ENCODE results near the gene HCFC1.

Gene HCFC1

GRCh38 chrX:153911798-153912197 is 59.8 kb downstream of the HCFC1 start:
- Histone ChIP-seq H3K18ac (ENCODE audit: low read length) (no peak overlapping the region), H3K36me3 (ENCODE audit: control insufficient read depth in 1 of 2, insufficient read depth in 2 of 2, low read length in 2 of 2) (no peaks in the 10 kb centered on the region), H3K14ac (ENCODE audit: low read length) (no peak overlapping the region), H4K91ac (ENCODE audit: low read depth, low read length) (no peak overlapping the region), H3K9me3 (ENCODE audit: insufficient read depth, low read depth, low read length) (no peaks in the 10 kb centered on the region), H4K12ac (ENCODE audit: low read depth, low read length) (no peak overlapping the region), H3K4me2 (ENCODE audit: low read length) (no peak overlapping the region), H3K79me2 (ENCODE audit: control insufficient read depth, insufficient read depth, low read length, poor library complexity) (no peaks in the 10 kb centered on the region), H3K4ac (ENCODE audit: low read depth, low read length) (no peak overlapping the region), H2BK12ac (ENCODE audit: low read length) (no peak overlapping the region), H2BK5ac (ENCODE audit: low read depth, low read length, poor library complexity) (no peak overlapping the region), H3K9ac (ENCODE audit: low read length) (no peak overlapping the region), H3K27ac (ENCODE audit: low read depth, low read length) (no peak overlapping the region), H3K27me3 (ENCODE audit: insufficient read depth, low read length) (no peaks in the 10 kb centered on the region), H4K8ac (ENCODE audit: low read depth, low read length) (no peak overlapping the region), H3K79me1 (ENCODE audit: low read length) (no peaks in the 10 kb centered on the region), H2AK5ac (ENCODE audit: low read length) (no peak overlapping the region), H2BK120ac (ENCODE audit: insufficient read depth, low read length, poor library complexity) (no peak overlapping the region), H3K4me1 (ENCODE audit: control insufficient read depth in 1 of 2, insufficient read depth in 2 of 2, low read length in 2 of 2) (no peaks in the 10 kb centered on the region), H3K4me3 (ENCODE audit: low read depth, low read length) (no peak overlapping the region), H2AFZ (ENCODE audit: insufficient read depth, low read length, poor library complexity) (no peak overlapping the region), H3K23ac (ENCODE audit: low read length) (no peak overlapping the region)
- DNase-seq = no peak
- WGBS (ENCODE audit: extremely low coverage, insufficient coverage, insufficient read length) = no CpG with 5 or more reads among the region's 6 CpGs

DNA sequence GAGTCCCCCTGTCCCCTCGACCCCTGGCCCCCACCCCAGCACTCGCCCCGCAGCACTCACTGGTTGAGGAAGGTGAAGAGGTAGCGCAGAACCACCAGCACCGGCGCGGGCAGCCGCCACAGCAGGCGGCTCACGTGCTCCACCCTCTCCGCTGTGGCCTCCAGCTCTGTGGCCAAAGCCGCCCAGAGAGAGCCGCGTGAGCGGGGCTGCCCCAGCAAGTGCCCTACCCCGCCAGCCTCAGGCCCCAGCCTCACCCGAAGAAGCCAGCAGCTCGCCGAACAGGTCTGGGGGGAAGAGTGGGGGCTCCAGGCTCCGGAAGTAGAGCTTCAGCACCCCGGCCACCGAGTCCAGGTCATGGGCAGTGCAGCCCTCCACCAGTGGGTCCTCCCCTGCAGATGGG is 61.2 kb downstream of the HCFC1 start:
- Histone ChIP-seq H4K12ac (ENCODE audit: low read depth, low read length) (no peak overlapping the region), H3K27me3 (ENCODE audit: insufficient read depth, low read length) (no peaks in the 10 kb centered on the region), H3K4me1 (ENCODE audit: control insufficient read depth in 1 of 2, insufficient read depth in 2 of 2, low read length in 2 of 2) (no peaks in the 10 kb centered on the region), H3K9me3 (ENCODE audit: insufficient read depth, low read depth, low read length) (no peaks in the 10 kb centered on the region), H3K9ac (ENCODE audit: low read length) (no peak overlapping the region), H3K4ac (ENCODE audit: low read depth, low read length) (no peak overlapping the region), H3K23ac (ENCODE audit: low read length) (no peak overlapping the region), H3K4me3 (ENCODE audit: low read depth, low read length) (no peak overlapping the region), H3K14ac (ENCODE audit: low read length) (no peak overlapping the region), H3K79me1 (ENCODE audit: low read length) (no peaks in the 10 kb centered on the region), H3K36me3 (ENCODE audit: control insufficient read depth in 1 of 2, insufficient read depth in 2 of 2, low read length in 2 of 2) (no peaks in the 10 kb centered on the region), H2AFZ (ENCODE audit: insufficient read depth, low read length, poor library complexity) (no peak overlapping the region), H2BK12ac (ENCODE audit: low read length) (no peak overlapping the region), H3K18ac (ENCODE audit: low read length) (no peak overlapping the region), H3K79me2 (ENCODE audit: control insufficient read depth, insufficient read depth, low read length, poor library complexity) (no peaks in the 10 kb centered on the region), H4K8ac (ENCODE audit: low read depth, low read length) (no peak overlapping the region), H2BK120ac (ENCODE audit: insufficient read depth, low read length, poor library complexity) (no peak overlapping the region), H2BK5ac (ENCODE audit: low read depth, low read length, poor library complexity) (no peak overlapping the region), H2AK5ac (ENCODE audit: low read length) (no peak overlapping the region), H3K4me2 (ENCODE audit: low read length) (no peak overlapping the region), H4K91ac (ENCODE audit: low read depth, low read length) (no peak overlapping the region), H3K27ac (ENCODE audit: low read depth, low read length) (no peak overlapping the region)
- no peak for DNase-seq
- no CpG with 5 or more reads among the region's 22 CpGs for WGBS (ENCODE audit: extremely low coverage, insufficient coverage, insufficient read length)

DNA sequence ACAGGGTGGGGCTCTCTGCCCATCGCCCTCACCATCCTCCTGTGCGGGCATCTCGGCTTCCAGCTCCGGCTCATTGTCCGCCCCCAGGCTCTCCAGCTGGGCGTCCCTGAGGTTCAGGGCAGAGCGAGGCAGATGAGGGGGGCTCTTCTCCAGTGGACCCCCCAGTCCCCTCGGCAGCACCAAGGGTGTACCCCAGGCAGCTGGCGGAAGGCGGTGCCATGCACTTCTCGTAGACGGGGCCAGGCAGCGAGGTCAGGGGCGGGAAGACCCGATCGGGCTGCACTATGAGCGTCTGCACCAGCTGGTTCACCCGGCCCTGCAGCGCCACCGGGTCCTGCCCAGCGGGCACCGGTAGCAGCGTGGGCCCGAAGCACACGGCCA is 61.6 kb downstream of the HCFC1 start:
- Histone ChIP-seq H2AK5ac (ENCODE audit: low read length) (no peak overlapping the region), H3K79me2 (ENCODE audit: control insufficient read depth, insufficient read depth, low read length, poor library complexity) (no peaks in the 10 kb centered on the region), H3K9me3 (ENCODE audit: insufficient read depth, low read depth, low read length) (no peaks in the 10 kb centered on the region), H3K23ac (ENCODE audit: low read length) (no peak overlapping the region), H3K14ac (ENCODE audit: low read length) (no peak overlapping the region), H3K4me3 (ENCODE audit: low read depth, low read length) (no peak overlapping the region), H3K27me3 (ENCODE audit: insufficient read depth, low read length) (no peaks in the 10 kb centered on the region), H2BK5ac (ENCODE audit: low read depth, low read length, poor library complexity) (no peak overlapping the region), H4K8ac (ENCODE audit: low read depth, low read length) (no peak overlapping the region), H3K9ac (ENCODE audit: low read length) (no peak overlapping the region), H3K79me1 (ENCODE audit: low read length) (no peaks in the 10 kb centered on the region), H2BK120ac (ENCODE audit: insufficient read depth, low read length, poor library complexity) (no peak overlapping the region), H3K4me1 (ENCODE audit: control insufficient read depth in 1 of 2, insufficient read depth in 2 of 2, low read length in 2 of 2) (no peaks in the 10 kb centered on the region), H3K36me3 (ENCODE audit: control insufficient read depth in 1 of 2, insufficient read depth in 2 of 2, low read length in 2 of 2) (no peaks in the 10 kb centered on the region), H3K4me2 (ENCODE audit: low read length) (no peak overlapping the region), H3K18ac (ENCODE audit: low read length) (no peak overlapping the region), H4K91ac (ENCODE audit: low read depth, low read length) (no peak overlapping the region), H4K12ac (ENCODE audit: low read depth, low read length) (no peak overlapping the region), H3K27ac (ENCODE audit: low read depth, low read length) (no peak overlapping the region), H2AFZ (ENCODE audit: insufficient read depth, low read length, poor library complexity) (no peak overlapping the region), H3K4ac (ENCODE audit: low read depth, low read length) (no peak overlapping the region), H2BK12ac (ENCODE audit: low read length) (no peak overlapping the region)
- WGBS (ENCODE audit: extremely low coverage, insufficient coverage, insufficient read length) = no CpG with 5 or more reads among the region's 25 CpGs
- DNase-seq = no peak

GRCh38 chrX:153909024-153909979 is 62.3 kb downstream of the HCFC1 start:
- no peak overlapping the region for H3K14ac ChIP-seq (ENCODE audit: low read length)
- H4K91ac ChIP-seq (ENCODE audit: low read depth, low read length) = no peak overlapping the region
- peaks cover under 1 to 2% of the 10 kb centered on the region in 2 experiments for H3K4me1 ChIP-seq (ENCODE audit: control insufficient read depth in 1 of 2, insufficient read depth in 2 of 2, low read length in 2 of 2)
- no peak overlapping the region for H2BK120ac ChIP-seq (ENCODE audit: insufficient read depth, low read length, poor library complexity)
- H3K27ac ChIP-seq (ENCODE audit: low read depth, low read length) = no peak overlapping the region
- no peaks in the 10 kb centered on the region for H3K27me3 ChIP-seq (ENCODE audit: insufficient read depth, low read length)
- no peaks in the 10 kb centered on the region for H3K79me2 ChIP-seq (ENCODE audit: control insufficient read depth, insufficient read depth, low read length, poor library complexity)
- H4K8ac ChIP-seq (ENCODE audit: low read depth, low read length) = no peak overlapping the region
- H4K12ac ChIP-seq (ENCODE audit: low read depth, low read length) = no peak overlapping the region
- no peak overlapping the region for H3K4ac ChIP-seq (ENCODE audit: low read depth, low read length)
- no peak overlapping the region for H2AK5ac ChIP-seq (ENCODE audit: low read length)
- no peak overlapping the region for H2BK5ac ChIP-seq (ENCODE audit: low read depth, low read length, poor library complexity)
- H3K23ac ChIP-seq (ENCODE audit: low read length) = no peak overlapping the region
- no peaks in the 10 kb centered on the region for H3K79me1 ChIP-seq (ENCODE audit: low read length)
- H2BK12ac ChIP-seq (ENCODE audit: low read length) = no peak overlapping the region
- no peaks in the 10 kb centered on the region for H3K36me3 ChIP-seq (ENCODE audit: control insufficient read depth in 1 of 2, insufficient read depth in 2 of 2, low read length in 2 of 2)
- H3K4me3 ChIP-seq (ENCODE audit: low read depth, low read length) = no peak overlapping the region
- H3K18ac ChIP-seq (ENCODE audit: low read length) = no peak overlapping the region
- DNase-seq = no peak
- H3K9me3 ChIP-seq (ENCODE audit: insufficient read depth, low read depth, low read length) = no peaks in the 10 kb centered on the region
- WGBS (ENCODE audit: extremely low coverage, insufficient coverage, insufficient read length) = no CpG with 5 or more reads among the region's 37 CpGs
- H2AFZ ChIP-seq (ENCODE audit: insufficient read depth, low read length, poor library complexity) = no peak overlapping the region
- no peak overlapping the region for H3K4me2 ChIP-seq (ENCODE audit: low read length)
- no peak overlapping the region for H3K9ac ChIP-seq (ENCODE audit: low read length)
